HG03175 (cell line): Measurements from ENCODE around the gene PTGR3.
A peak's percentile ranks its signal among the peaks of the same experiment; 100 is the strongest.

Experiments
- ATAC-seq: cut with Tn5 transposase; IDR thresholded peaks from one replicate; pipeline ENCODE4 v1.9.1; 2021; ENCODE audit warnings: mild to moderate bottlenecking, moderate library complexity; ENCODE audit not compliant: unreplicated experiment

PTGR3 gene

GRCh38 chr18:75238100-75238499, 29.2 kb upstream of the PTGR3 start:
- no peak for ATAC-seq

GRCh38 chr18:75235896-75236295, 27.0 kb upstream of the PTGR3 start:
- ATAC-seq: no peak

GRCh38 chr18:75234901-75235300, 26.0 kb upstream of the PTGR3 start:
- no peak for ATAC-seq

- no peak for ATAC-seq
Measured at GRCh38 chr18:75231053-75231406, 22.1 kb upstream of the PTGR3 start.

- no peak for ATAC-seq
Measured at GRCh38 chr18:75230163-75231052, 21.5 kb upstream of the PTGR3 start.

GRCh38 chr18:75229437-75229836, 20.5 kb upstream of the PTGR3 start:
- no peak for ATAC-seq

- no peak for ATAC-seq
Measured at GRCh38 chr18:75228967-75229366, 20.0 kb upstream of the PTGR3 start.

- no peak for ATAC-seq
Measured at GRCh38 chr18:75227535-75228296, 18.8 kb upstream of the PTGR3 start.

- ATAC-seq: no peak
Measured at GRCh38 chr18:75226956-75227316, 18.0 kb upstream of the PTGR3 start.

GRCh38 chr18:75226286-75226955, 17.5 kb upstream of the PTGR3 start:
- ATAC-seq: no peak

- no peak for ATAC-seq
Measured at GRCh38 chr18:75223687-75224347, 14.9 kb upstream of the PTGR3 start.

GRCh38 chr18:75222407-75222806, 13.5 kb upstream of the PTGR3 start:
- ATAC-seq: no peak

GRCh38 chr18:75221897-75222296, 13.0 kb upstream of the PTGR3 start:
- no peak for ATAC-seq

GRCh38 chr18:75221397-75221796, 12.5 kb upstream of the PTGR3 start:
- ATAC-seq: no peak

GRCh38 chr18:75220551-75221355, 11.8 kb upstream of the PTGR3 start:
- ATAC-seq: no peak

GRCh38 chr18:75219745-75220375, 10.9 kb upstream of the PTGR3 start:
- no peak for ATAC-seq

- ATAC-seq: no peak
Measured at GRCh38 chr18:75218065-75218923, 9.4 kb upstream of the PTGR3 start.

- ATAC-seq: peak; percentile 3
Measured at GRCh38 chr18:75216911-75217689, 8.2 kb upstream of the PTGR3 start.
